HG02642 (cell line): ENCODE measurements around the gene PLEKHS1.

Source experiments
- ATAC-seq: cut with Tn5 transposase; IDR thresholded peaks from one replicate; pipeline ENCODE4 v1.9.1; 2021; ENCODE audit warnings: mild to moderate bottlenecking; ENCODE audit not compliant: unreplicated experiment, poor library complexity

PLEKHS1 gene

GRCh38 chr10:113751181-113751732, at the start of gene PLEKHS1:
Gene PLEKHS1 (plus strand): TSS chr10:113751682. CDS start chr10:113755278, 3,596 bp downstream.
- no peak for ATAC-seq

GRCh38 chr10:113704637-113705343, 46.7 kb upstream of the PLEKHS1 start:
- ATAC-seq, result no peak

GRCh38 chr10:113705344-113705652, 46.2 kb upstream of the PLEKHS1 start:
- no peak for ATAC-seq

GRCh38 chr10:113706623-113707022, 44.9 kb upstream of the PLEKHS1 start:
- no peak for ATAC-seq

GRCh38 chr10:113708640-113709039, 42.8 kb upstream of the PLEKHS1 start:
- no peak for ATAC-seq

- no peak for ATAC-seq
Measured at GRCh38 chr10:113709221-113709838, 42.2 kb upstream of the PLEKHS1 start.

GRCh38 chr10:113711142-113711541, 40.3 kb upstream of the PLEKHS1 start:
- no peak for ATAC-seq

GRCh38 chr10:113712024-113712423, 39.5 kb upstream of the PLEKHS1 start:
- ATAC-seq, result no peak

- no peak for ATAC-seq
Measured at GRCh38 chr10:113712755-113713639, 38.5 kb upstream of the PLEKHS1 start.

GRCh38 chr10:113713640-113713982, 37.9 kb upstream of the PLEKHS1 start:
- no peak for ATAC-seq

GRCh38 chr10:113716109-113716910, 35.2 kb upstream of the PLEKHS1 start:
- no peak for ATAC-seq

- no peak for ATAC-seq
Measured at GRCh38 chr10:113718969-113719822, 32.3 kb upstream of the PLEKHS1 start.

- no peak for ATAC-seq
Measured at GRCh38 chr10:113720386-113720785, 31.1 kb upstream of the PLEKHS1 start.

GRCh38 chr10:113732160-113732881, 19.2 kb upstream of the PLEKHS1 start:
- no peak for ATAC-seq

- ATAC-seq, result no peak
Measured at GRCh38 chr10:113732966-113733365, 18.5 kb upstream of the PLEKHS1 start.

GRCh38 chr10:113733635-113734034, 17.8 kb upstream of the PLEKHS1 start:
- no peak for ATAC-seq

GRCh38 chr10:113735913-113736312, 15.6 kb upstream of the PLEKHS1 start:
- ATAC-seq, result peak; percentile 78

GRCh38 chr10:113736576-113736975, 14.9 kb upstream of the PLEKHS1 start:
- no peak for ATAC-seq

- ATAC-seq, result no peak
Measured at GRCh38 chr10:113739031-113739430, 12.5 kb upstream of the PLEKHS1 start.
